Hepatocyte (in vitro differentiated cells): ENCODE data around the gene UBE2L3.

Experiments used
- CTCF ChIP-seq: fragments of 200-600 bp; sonication (generic); IDR thresholded peaks from 2 replicates; pipeline ENCODE4 v1.5.1; 2016; ENCODE audit warnings: antibody characterized with exemption, mild to moderate bottlenecking; ENCODE audit not compliant: poor library complexity
- EZH2 ChIP-seq: fragments of 200-600 bp; sonication (generic); IDR thresholded peaks from 2 replicates; pipeline ENCODE4 v1.6.1; 2016; ENCODE audit warnings: antibody characterized with exemption, mild to moderate bottlenecking, borderline replicate concordance
- EZH2phosphoT487 ChIP-seq: fragments of 200-600 bp; sonication (generic); IDR thresholded peaks from one replicate; pipeline ENCODE4 v1.6.1; 2018; ENCODE audit warnings: antibody characterized with exemption, mild to moderate bottlenecking, low read depth, moderate library complexity; ENCODE audit not compliant: unreplicated experiment, severe bottlenecking

DNA sequence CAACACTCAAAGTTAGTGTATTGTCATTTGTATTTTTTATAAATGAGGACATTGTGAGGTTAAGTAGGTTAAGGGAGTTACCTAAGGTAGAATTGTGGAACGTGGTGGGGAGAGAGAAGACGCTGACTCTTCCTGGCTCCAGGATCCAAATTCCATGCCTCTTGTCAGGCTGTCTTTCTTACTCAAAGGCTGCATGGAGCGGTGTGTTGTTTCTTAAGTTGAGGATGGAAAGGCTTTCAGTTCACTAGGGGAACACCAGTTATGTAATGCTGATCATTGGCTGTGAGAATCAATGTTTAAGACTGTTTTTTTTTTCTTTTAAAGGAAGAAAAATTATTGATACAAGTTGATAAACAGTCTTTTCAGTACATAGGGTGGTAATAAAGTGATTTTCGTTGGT is 2.9 kb downstream of the UBE2L3 start:
- TF ChIP-seq CTCF (no peak), EZH2 (no peak), EZH2phosphoT487 (no peak)
